Stimulated activated naive CD4-positive, alpha-beta T cell (primary cell): ENCODE measurements around the gene EMC10.
A peak's percentile ranks its signal among the peaks of the same experiment; 100 is the strongest.
"Not testable (repeated sequence)": the region's sequence is repeated elsewhere in the genome, so short reads cannot be mapped to it uniquely, and the experiment has no call there.

Experiments
- DNase-seq, 6 experiments: peaks; one replicate each; lab custom pipeline; 2025; lab: John Stamatoyannopoulos, UW

Gene EMC10

DNA sequence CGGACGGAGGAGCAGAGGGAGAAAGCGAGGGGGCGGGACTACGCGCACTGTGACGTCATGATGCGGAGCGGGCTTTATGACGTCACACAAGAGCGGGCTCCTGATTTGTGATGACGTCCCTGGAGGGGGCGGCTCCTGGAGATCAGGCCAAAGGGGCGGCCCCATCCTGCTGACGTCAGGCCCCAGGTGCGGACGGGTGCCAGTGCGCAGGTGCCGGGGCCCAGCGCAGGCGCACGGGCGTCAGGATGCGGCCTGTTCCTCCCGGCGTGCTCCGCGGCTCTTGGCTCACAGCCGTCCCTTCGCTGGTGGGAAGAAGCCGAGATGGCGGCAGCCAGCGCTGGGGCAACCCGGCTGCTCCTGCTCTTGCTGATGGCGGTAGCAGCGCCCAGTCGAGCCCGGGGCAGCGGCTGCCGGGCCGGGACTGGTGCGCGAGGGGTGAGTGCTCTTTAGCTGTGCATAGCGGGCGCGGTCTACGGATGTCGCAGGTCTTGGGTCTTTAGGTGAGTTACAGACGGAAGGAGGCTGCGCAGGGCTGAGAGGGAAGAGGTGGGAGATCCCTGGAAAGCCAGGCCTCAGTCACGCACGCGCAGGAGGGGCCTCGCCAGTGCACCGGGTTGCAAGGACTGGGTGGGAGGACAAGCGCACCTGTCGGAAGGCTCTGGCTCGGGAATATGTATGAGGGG lies at the start of gene EMC10, which contains the start of gene GARIN5A:
Gene EMC10, plus strand, starts transcription at position 284 of the 683 bp plus-strand sequence. Its CDS starts 38 bp downstream, at position 322.
Gene GARIN5A, minus strand, starts transcription at position 625 of the 683 bp plus-strand sequence. Its CDS starts 460 bp downstream, at position 165.
- DNase-seq: peak; percentile 87 to 95 (median 92)

DNA sequence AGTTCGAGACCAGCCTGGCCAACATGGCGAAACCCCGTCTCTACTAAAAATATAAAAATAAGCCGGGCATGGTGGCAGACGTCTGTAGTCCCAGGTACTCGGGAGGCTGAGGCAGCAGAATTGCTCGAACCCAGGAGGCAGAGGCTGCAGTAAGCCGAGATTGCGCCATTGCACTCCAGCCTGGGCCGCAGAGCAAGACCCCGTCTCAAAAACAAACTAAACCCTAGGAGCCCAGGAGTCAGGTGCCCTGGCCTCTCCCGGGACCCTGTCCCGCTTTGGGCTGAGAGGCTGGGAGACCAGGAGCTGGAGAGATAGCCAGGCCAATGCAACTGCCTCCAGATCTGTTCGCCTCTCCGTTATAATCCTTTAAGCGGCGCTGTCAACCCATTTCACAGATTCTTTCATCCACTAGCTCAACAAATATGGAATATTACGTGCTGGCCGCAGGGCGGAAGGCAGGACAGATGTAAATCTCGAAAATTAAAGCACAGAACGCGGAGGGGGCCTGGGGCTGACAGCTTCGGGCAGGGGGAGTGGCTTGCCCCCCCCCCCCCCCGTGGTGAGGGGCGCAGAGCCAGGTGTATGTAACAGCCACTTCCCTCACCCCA lies 48.9 kb upstream of the EMC10 start:
- DNase-seq: no peak

GRCh38 chr19:50427997-50428425 lies 48.3 kb upstream of the EMC10 start:
- DNase-seq: peak; percentile 14 to 53 (median 47)

DNA sequence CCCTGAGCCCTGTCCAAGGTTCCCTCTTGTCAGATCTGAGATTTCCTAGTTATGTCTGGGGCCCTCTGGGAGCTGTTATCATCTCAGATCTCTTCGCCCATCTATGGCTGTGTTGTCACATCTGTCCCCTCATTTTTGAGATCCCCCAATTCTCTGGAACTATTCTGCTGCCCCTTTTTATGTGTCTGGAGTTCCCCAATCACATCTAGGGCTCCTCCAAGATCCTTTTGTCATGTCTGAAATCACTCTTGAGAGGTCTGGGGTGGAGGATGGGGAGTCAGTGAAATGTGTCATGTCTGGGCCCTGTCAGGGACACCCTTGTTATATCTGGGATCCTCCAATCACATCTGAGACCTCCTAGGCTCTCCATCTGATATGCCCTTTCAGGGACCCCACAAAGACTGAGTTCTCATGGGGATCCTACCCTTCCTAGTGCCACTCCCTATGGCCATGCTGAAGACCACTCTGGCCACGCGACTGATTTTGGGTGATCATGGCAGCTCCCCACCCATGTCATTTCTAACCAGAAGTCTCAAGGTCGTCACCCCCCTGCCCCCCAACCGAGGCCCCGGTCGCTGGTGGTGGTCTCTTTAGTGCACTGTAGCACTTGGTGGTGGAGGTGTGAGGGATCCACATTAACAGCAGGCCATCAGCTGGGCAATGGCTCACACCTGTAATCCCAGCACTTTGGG lies 47.4 kb upstream of the EMC10 start:
- DNase-seq: no peak

- peak in 1 of 6 experiments; percentile 27 for DNase-seq
These were observed 45.4 kb upstream of the EMC10 start for GRCh38 chr19:50430888-50431342.

- DNase-seq: peak; percentile 77 to 96 (median 85)
These were observed 44.7 kb upstream of the EMC10 start for GRCh38 chr19:50431343-50432220.

DNA sequence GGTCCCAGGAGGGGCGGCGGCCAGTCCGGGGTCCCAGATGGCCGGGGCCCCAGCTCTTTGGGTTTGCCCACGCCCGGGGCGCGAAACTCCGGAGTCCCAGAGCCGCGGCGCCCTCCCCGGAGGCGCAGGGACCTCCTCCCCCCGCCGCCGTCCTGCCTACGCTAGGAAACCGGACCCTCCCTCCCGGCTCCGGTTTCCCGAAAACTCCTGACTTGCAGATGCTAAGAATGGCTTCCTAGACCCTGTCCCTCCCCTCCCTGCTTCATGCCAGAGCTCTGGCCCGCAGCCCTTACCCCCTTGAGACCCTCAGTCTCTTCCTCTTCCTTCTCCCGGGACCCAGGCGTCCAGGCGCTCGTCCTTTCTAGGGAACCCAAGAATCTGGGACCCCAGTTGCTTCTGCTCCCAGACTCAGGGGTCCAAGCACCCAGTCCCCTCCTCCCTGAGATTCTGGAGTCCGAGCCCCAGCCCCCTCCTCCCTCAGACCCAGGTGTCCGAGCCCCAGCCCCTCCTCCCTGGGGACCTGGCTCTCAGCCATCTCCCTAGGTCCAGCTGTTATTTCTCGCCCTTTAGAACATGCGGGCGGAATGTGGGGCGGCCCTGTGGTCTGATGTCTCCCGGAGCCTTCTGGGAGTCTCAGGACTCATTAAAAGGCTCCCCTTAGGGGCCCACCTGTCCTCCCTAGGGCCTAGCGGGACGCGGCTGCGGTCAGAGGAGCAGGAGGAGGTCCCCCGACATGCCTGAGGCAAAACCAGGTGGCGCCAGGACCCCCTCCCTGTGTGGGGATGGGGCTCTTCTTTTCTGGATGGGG lies 43.9 kb upstream of the EMC10 start, which contains the start of gene MYBPC2:
Gene MYBPC2, plus strand, starts transcription at position 672 of the 808 bp plus-strand sequence. Its CDS starts 62 bp downstream, at position 734.
- no peak for DNase-seq

GRCh38 chr19:50433201-50434180 lies 42.8 kb upstream of the EMC10 start:
- no peak for DNase-seq

DNA sequence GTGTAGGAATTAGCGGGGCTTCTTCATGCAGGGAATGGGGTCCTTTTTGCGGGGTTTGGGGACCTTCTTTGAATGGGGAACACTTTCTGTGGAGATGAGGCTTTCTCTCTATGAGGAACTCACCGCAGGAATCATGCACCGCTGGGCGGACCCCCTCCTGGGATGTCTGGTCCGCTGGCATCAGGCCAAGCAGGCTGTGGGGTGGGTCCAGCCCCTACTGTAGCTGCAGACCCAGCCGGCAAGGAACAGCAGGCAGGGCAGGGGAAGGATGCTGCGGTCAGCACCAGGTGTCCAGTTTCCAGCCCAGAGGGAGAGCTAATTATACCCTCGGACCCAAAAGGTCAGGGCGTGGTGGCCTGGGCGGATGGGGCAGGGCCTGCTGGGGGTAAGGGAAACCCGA lies 41.8 kb upstream of the EMC10 start:
- DNase-seq: no peak

GRCh38 chr19:50435221-50435620 lies 41.1 kb upstream of the EMC10 start:
- DNase-seq: no peak

DNA sequence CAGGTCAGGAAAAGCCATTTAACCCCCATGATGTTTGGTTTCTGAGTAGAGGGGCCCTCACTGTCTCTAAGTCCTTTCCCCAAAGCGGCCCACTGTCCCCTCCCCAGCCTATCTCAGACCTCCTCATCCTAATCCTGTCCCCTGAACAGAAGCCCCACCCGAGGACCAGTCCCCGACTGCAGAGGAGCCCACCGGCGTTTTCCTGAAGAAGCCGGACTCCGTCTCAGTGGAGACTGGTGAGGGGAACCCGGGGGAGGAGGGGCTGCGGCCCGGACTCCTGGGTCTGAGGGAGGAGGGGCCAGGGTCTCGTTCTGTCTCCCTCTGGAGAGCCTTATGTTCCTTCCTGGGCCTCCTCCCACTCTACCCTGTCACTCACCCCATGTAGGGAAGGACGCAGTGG lies 40.7 kb upstream of the EMC10 start:
- no peak for DNase-seq

DNA sequence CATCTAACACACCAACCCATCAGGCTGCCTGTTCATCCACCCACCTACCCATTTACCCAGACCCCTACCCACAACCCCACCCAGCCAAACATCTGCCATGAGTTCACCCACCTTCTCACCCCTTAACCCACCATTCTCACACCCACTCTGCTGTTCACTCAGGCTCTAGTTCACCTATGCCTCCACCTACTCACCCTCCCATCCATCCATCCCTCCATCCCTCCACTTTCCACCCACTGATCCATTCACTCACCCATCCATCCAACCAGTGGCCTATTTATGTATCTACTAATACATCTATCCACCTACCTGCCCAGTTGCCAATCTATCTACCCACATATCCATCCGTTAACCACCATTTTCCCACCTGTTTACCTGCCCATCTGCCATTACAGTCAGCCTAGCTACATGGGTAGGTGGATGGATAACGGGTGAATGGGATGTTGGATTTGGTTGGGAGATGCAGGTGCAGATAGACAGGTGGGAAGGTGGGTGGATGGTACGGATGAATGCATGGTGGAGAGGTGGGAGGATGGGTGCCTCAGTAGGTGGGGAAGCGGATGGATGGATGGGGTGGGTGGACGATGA lies 38.4 kb upstream of the EMC10 start:
- no peak for DNase-seq

DNA sequence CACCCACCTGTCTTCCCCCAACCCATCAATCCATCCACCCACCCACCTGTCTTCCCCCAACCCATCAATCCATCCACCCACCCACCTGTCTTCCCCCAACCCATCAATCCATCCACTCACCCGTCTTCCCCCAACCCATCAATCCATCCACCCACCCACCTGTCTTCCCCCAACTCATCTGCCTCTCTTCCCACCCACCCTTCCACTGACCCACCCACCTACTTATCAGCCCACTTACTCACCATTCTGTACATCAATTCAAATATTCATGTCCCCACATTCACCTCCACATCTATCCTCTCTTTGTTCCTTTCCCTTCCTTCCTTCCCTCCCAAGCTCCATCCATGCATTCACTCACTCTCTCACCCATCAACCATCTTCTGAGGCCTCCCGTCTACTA lies 37.2 kb upstream of the EMC10 start:
- DNase-seq: not testable (repeated sequence)

DNA sequence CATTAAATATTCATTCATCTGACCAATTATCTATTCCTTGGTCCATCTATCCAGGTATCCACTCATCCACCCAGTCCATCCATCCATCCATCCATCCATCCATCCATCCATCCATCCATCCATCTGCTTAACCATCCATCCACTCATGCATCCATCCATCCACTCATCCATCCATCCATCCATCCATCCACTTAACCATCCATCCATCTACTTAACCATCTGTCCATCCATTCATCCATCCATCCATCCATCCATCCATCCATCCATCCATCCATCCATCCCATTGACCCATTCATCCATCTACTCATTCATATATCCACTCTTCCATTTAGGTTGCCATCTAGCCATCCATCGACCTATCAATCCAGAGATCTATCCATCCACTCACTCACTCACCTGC lies 32.2 kb upstream of the EMC10 start:
- DNase-seq: no peak

- DNase-seq: no peak
These were observed 29.3 kb upstream of the EMC10 start for GRCh38 chr19:50447053-50447452.

DNA sequence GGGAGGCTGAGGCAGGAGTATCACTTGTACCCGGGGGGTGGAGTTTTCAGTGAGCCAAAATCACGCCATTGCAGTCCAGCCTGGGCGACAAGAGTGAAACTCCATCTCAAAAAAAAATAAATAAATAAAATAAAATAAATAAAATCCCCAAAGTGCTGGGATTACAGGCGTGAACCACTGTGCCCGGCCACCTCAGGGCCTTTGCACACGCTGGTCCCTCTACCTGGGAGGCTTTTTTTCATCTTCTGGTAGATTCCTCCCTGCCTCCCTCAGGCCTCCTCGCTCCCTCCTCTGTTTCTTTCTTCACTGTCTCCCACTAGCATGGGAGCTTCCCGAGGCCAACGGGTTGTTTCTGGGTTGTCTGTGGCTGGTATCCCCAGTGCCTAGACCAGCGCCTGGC lies 28.6 kb upstream of the EMC10 start:
- no peak for DNase-seq

DNA sequence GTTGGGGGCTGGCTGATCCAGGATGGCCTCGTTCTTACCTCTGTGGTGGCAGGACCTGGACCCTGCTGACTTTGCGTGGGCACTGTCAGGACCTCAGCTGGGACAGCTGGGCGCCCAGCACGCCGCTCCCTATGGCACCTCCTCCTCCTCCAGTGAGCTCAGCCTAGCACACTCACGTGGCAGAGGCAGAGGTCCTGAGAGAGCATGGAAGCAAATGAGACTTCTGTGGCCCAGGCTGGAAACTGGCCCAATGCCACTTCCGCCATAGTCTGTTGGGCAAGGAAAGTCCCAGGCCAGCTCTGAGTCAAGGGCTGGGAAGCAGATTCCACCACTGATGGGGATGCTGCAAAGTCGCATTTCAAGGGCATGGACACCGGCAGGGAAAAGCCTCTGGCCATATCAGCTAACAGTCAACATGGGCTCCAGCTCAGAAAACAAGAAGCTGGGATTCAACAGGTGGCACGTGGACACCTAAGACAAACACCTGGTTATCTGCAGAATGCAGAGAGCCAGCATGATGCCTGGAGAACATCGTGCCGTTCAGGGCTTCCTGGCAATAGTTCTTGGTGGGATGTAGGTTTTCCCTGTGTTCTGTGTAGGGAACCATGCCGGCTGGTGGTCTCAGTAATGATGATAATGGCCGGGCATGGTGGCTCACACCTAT lies 26.9 kb upstream of the EMC10 start:
- no peak for DNase-seq

DNA sequence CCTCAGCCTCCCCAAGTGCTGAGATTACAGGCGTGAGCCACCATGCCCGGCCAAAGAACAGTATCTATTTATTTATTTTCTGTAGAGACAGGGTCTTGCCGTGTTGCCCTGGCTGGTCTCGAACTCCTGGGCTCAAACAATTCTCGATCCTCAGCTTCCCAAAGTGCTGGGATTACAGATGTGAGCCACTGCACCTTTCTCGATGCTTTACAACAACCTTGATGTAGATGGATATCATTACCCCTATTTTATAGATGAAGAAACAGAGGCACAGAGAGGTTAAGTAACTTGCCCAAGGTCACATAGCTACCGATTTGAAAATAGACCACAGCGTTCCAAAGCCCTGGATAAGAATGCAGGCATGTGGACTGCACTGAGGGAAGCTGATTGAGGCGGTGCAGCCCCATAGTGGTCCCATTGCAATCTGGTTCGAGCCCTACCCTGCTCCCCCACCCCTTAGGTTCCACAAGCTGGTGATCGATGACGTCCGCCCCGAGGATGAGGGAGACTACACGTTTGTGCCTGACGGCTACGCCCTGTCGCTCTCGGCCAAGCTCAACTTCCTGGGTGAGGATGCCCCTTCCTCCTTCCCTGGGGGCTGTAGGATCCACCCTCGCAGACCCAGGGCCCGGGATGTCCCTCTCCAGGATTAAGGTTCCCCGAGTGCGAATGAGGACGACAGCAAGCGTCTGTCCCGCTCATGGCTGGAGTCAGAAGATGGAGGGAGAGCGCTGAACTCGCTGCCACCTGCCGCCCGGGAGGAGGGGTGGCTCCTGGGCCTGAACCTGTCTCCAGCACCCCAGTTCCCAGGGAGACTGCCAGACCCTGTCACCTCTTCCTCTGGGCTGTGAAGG lies 25.7 kb upstream of the EMC10 start:
- DNase-seq: no peak
